ENCODE data around the gene PTPN11. TPM values are rescaled to one million over a fixed set of nuclear protein-coding genes. Genes with fewer than 3 reads are reported as not detected.

Gene PTPN11
- total and polyA plus RNA-seq, 2 experiments from 2014 or later: 78.0 to 89.5 TPM

GRCh38 chr12:112523856-112524255 is 105.1 kb downstream of the PTPN11 start:
- in situ Hi-C loops (cut with MboI): no loop called here
- Histone ChIP-seq H3K9me2 (ENCODE audit: insufficient read depth) (no peaks in the 10 kb centered on the region), H3K4me1 (ENCODE audit: insufficient read depth) (no peaks in the 10 kb centered on the region), H4K20me1 (ENCODE audit: insufficient read depth) (no peaks in the 10 kb centered on the region), H3F3A (ENCODE audit: insufficient read depth) (no peaks in the 10 kb centered on the region), H3K27ac (no peak overlapping the region), H3K4me2 (ENCODE audit: unreplicated experiment) (no peak overlapping the region), H3K79me2 (ENCODE audit: insufficient read depth) (no peaks in the 10 kb centered on the region), H3K4me3 (no peak overlapping the region), H3K9ac (no peak overlapping the region), H3K9me3 (ENCODE audit: low read depth) (no peaks in the 10 kb centered on the region), H3K36me3 (ENCODE audit: low read depth) (no peaks in the 10 kb centered on the region), H3K27me3 (replicated peaks; ENCODE audit: insufficient read depth) (no peaks in the 10 kb centered on the region), H2AFZ (no peak overlapping the region)
- WGBS, 2 experiments (ENCODE audit: low coverage in 1 of 2, low lambda C conversion rate in 2 of 2, missing lambda C conversion rate in 2 of 2): 60 to 61% methylated on average over 5 of the region's 5 CpGs
- TF ChIP-seq EZH2 (IDR thresholded peaks at IDR 0.05; ENCODE audit: insufficient read depth, poor library complexity, severe bottlenecking) (no peak), EZH2phosphoT487 (IDR thresholded peaks at IDR 0.05; ENCODE audit: insufficient read depth, low read depth) (no peak)
- DNase-seq: no peak

DNA sequence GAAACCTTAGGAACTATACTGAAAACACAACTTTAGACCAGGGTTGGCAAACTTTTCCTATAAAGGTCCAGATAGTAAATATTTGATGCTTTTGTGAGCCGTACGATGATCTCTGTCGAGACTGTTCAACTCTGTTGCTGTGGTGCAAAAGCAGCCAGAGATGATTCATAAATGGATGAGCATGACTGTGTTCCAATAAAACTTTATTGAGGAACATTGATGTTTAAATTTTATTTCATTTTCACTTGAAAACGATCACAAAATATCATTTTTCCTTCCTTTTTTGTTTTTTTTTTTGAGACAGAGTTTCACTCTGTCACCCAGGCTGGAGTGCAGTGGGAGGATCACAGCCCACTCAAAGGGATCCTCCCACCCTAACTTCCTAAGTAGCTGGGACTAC is 105.5 kb downstream of the PTPN11 start:
- Histone ChIP-seq H3K27me3 (replicated peaks; ENCODE audit: insufficient read depth) (no peaks in the 10 kb centered on the region), H3K79me2 (ENCODE audit: insufficient read depth) (no peaks in the 10 kb centered on the region), H3K27ac (no peak overlapping the region), H3K4me1 (ENCODE audit: insufficient read depth) (no peaks in the 10 kb centered on the region), H3K9me2 (ENCODE audit: insufficient read depth) (no peaks in the 10 kb centered on the region), H4K20me1 (ENCODE audit: insufficient read depth) (no peaks in the 10 kb centered on the region), H3K9me3 (ENCODE audit: low read depth) (no peaks in the 10 kb centered on the region), H3F3A (ENCODE audit: insufficient read depth) (no peaks in the 10 kb centered on the region), H2AFZ (no peak overlapping the region), H3K4me3 (no peak overlapping the region), H3K9ac (no peak overlapping the region), H3K36me3 (ENCODE audit: low read depth) (no peaks in the 10 kb centered on the region), H3K4me2 (ENCODE audit: unreplicated experiment) (no peak overlapping the region)
- DNase-seq: no peak
- in situ Hi-C loops (cut with MboI): no loop called here
- TF ChIP-seq EZH2phosphoT487 (IDR thresholded peaks at IDR 0.05; ENCODE audit: insufficient read depth, low read depth): no peak
- TF ChIP-seq EZH2 (IDR thresholded peaks at IDR 0.05; ENCODE audit: insufficient read depth, poor library complexity, severe bottlenecking): no peak
- WGBS, 2 experiments (ENCODE audit: low coverage in 1 of 2, low lambda C conversion rate in 2 of 2, missing lambda C conversion rate in 2 of 2): 78 to 81% methylated on average over 4 of the region's 4 CpGs

- H3K27ac ChIP-seq: no peak overlapping the region
- H3K27me3 ChIP-seq (replicated peaks; ENCODE audit: insufficient read depth): no peaks in the 10 kb centered on the region
- no peaks in the 10 kb centered on the region for H3K9me2 ChIP-seq (ENCODE audit: insufficient read depth)
- no peaks in the 10 kb centered on the region for H3K36me3 ChIP-seq (ENCODE audit: low read depth)
- no peak overlapping the region for H3K4me3 ChIP-seq
- H3K9ac ChIP-seq: no peak overlapping the region
- no peaks in the 10 kb centered on the region for H3K9me3 ChIP-seq (ENCODE audit: low read depth)
- TF ChIP-seq EZH2 (IDR thresholded peaks at IDR 0.05; ENCODE audit: insufficient read depth, poor library complexity, severe bottlenecking): no peak
- no peak for TF ChIP-seq EZH2phosphoT487 (IDR thresholded peaks at IDR 0.05; ENCODE audit: insufficient read depth, low read depth)
- no peaks in the 10 kb centered on the region for H3K79me2 ChIP-seq (ENCODE audit: insufficient read depth)
- in situ Hi-C loops (cut with MboI): no loop called here
- no peak overlapping the region for H2AFZ ChIP-seq
- H3F3A ChIP-seq (ENCODE audit: insufficient read depth): no peaks in the 10 kb centered on the region
- WGBS, 2 experiments (ENCODE audit: low coverage in 1 of 2, low lambda C conversion rate in 2 of 2, missing lambda C conversion rate in 2 of 2): 29 to 39% methylated on average over 5 of the region's 5 CpGs
- no peak overlapping the region for H3K4me2 ChIP-seq (ENCODE audit: unreplicated experiment)
- H4K20me1 ChIP-seq (ENCODE audit: insufficient read depth): no peaks in the 10 kb centered on the region
- peak; percentile 17 for DNase-seq
- H3K4me1 ChIP-seq (ENCODE audit: insufficient read depth): no peaks in the 10 kb centered on the region
Observed at GRCh38 chr12:112524676-112525425, 106.1 kb downstream of the PTPN11 start.

DNA sequence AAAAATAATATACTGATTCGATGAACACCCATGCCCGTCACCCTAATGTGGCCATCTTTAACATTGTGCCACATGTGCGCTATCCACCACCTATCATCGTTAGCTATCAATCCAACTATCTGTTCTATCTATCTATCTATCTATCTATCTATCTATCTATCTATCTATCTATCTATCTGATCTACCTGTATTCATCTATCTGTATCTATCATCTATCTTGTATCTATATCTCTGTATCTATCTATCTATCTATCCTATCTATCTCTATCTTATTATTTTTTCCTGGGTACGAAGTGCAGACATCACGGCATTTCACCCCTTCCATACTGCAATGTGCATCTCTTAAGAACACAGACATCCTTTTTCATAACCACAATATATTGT is 106.7 kb downstream of the PTPN11 start:
- Histone ChIP-seq H3K9ac (no peak overlapping the region), H3K79me2 (ENCODE audit: insufficient read depth) (no peaks in the 10 kb centered on the region), H3K4me3 (no peak overlapping the region), H3K9me3 (ENCODE audit: low read depth) (no peaks in the 10 kb centered on the region), H3K4me1 (ENCODE audit: insufficient read depth) (no peaks in the 10 kb centered on the region), H3K36me3 (ENCODE audit: low read depth) (no peaks in the 10 kb centered on the region), H3F3A (ENCODE audit: insufficient read depth) (no peaks in the 10 kb centered on the region), H3K4me2 (ENCODE audit: unreplicated experiment) (no peak overlapping the region), H3K27ac (no peak overlapping the region), H4K20me1 (ENCODE audit: insufficient read depth) (no peaks in the 10 kb centered on the region), H2AFZ (no peak overlapping the region), H3K9me2 (ENCODE audit: insufficient read depth) (no peaks in the 10 kb centered on the region), H3K27me3 (replicated peaks; ENCODE audit: insufficient read depth) (no peaks in the 10 kb centered on the region)
- DNase-seq: no peak
- WGBS, 2 experiments (ENCODE audit: low coverage in 1 of 2, low lambda C conversion rate in 2 of 2, missing lambda C conversion rate in 2 of 2): 63 to 71% methylated on average over 6 of the region's 6 CpGs
- TF ChIP-seq EZH2phosphoT487 (IDR thresholded peaks at IDR 0.05; ENCODE audit: insufficient read depth, low read depth) (no peak), EZH2 (IDR thresholded peaks at IDR 0.05; ENCODE audit: insufficient read depth, poor library complexity, severe bottlenecking) (no peak)
- in situ Hi-C loops (cut with MboI): no loop called here
